OCI-LY7 (cell line): Measurements from ENCODE around the gene YWHAQ. TPM values are rescaled to one million over a fixed set of nuclear protein-coding genes. Genes with fewer than 3 reads are reported as not detected.

Experiments used
- BruUV-seq: library from RNA; stranded (reverse); fragments of 400-500 nt; replicated peaks from 2 replicates; lab custom pipeline; 2021; lab: Mats Ljungman, UMichigan
- CTCF ChIA-PET: fragments of 300-600 bp; sonication (Branson Sonifier 250); formaldehyde crosslinking; loops from one replicate; lab custom pipeline; 2022; ENCODE audit warnings: antibody characterized with exemption; ENCODE audit not compliant: unreplicated experiment; lab: Charles Lee
- POLR2A ChIA-PET: fragments of 300-600 bp; sonication (Branson Sonifier 250); formaldehyde crosslinking; loops from one replicate; lab custom pipeline; 2022; ENCODE audit warnings: antibody characterized with exemption; lab: Charles Lee
- DNase-seq: peaks from one replicate; pipeline ENCODE4 v3.0.0-alpha.2; 2015; ENCODE audit warnings: low spot score
- H2AFZ ChIP-seq: fragments of 200-600 bp; sonication (generic), shearing (Covaris generic); 2 replicates; pipeline ENCODE4 v1.6.1; 2014; ENCODE audit warnings: mild to moderate bottlenecking, antibody characterized with exemption, low read length, moderate library complexity
- H3K27ac ChIP-seq: fragments of 200-600 bp; sonication (generic); 2 replicates; pipeline ENCODE4 v1.5.1; 2014; ENCODE audit warnings: mixed run types, low read depth, mild to moderate bottlenecking, moderate library complexity, low read length, inconsistent platforms; ENCODE audit not compliant: poor library complexity, severe bottlenecking
- H3K36me3 ChIP-seq: fragments of 200-600 bp; sonication (generic); 2 replicates; pipeline ENCODE4 v1.6.1; 2014; ENCODE audit warnings: mild to moderate bottlenecking, antibody characterized with exemption, low read length, moderate library complexity, mixed read lengths; ENCODE audit not compliant: insufficient read depth
- H3K4me1 ChIP-seq: fragments of 200-600 bp; sonication (generic); 2 replicates; pipeline ENCODE4 v1.5.1; 2014; ENCODE audit warnings: mild to moderate bottlenecking, low read length; ENCODE audit not compliant: insufficient read depth, poor library complexity, severe bottlenecking
- H3K4me2 ChIP-seq: fragments of 200-600 bp; sonication (generic); 2 replicates; pipeline ENCODE4 v1.6.1; 2014; ENCODE audit warnings: mild to moderate bottlenecking, low read length
- H3K4me3 ChIP-seq: fragments of 200-600 bp; sonication (generic); 2 replicates; pipeline ENCODE4 v1.5.1; 2014; ENCODE audit warnings: mild to moderate bottlenecking, low read depth, low read length; ENCODE audit not compliant: poor library complexity, severe bottlenecking
- H3K79me2 ChIP-seq: fragments of 200-600 bp; sonication (generic); 2 replicates; pipeline ENCODE4 v1.6.1; 2016; ENCODE audit warnings: low read depth, mild to moderate bottlenecking, low read length, moderate library complexity, mixed read lengths; ENCODE audit not compliant: insufficient read depth
- H3K9me2 ChIP-seq: fragments of 200-600 bp; sonication (generic); 2 replicates; pipeline ENCODE4 v1.6.1; 2016; ENCODE audit warnings: mild to moderate bottlenecking, low read length, mixed read lengths; ENCODE audit not compliant: insufficient read depth
- H3K9me3 ChIP-seq: fragments of 200-600 bp; sonication (generic); 2 replicates; pipeline ENCODE4 v1.6.1; 2014; ENCODE audit warnings: mild to moderate bottlenecking, mixed run types, low read length, mixed read lengths
- H4K20me1 ChIP-seq: fragments of 200-600 bp; sonication (generic); 2 replicates; pipeline ENCODE4 v1.6.1; 2014; ENCODE audit warnings: mild to moderate bottlenecking, antibody characterized with exemption, low read length, moderate library complexity, mixed read lengths; ENCODE audit not compliant: insufficient read depth
- EZH2phosphoT487 ChIP-seq: fragments of 200-600 bp; sonication (generic); IDR thresholded peaks from 2 replicates; pipeline ENCODE4 v1.6.1; 2018; ENCODE audit warnings: low read depth, borderline replicate concordance, mild to moderate bottlenecking, mixed run types, antibody characterized with exemption, low read length, moderate library complexity, mixed read lengths
- intact Hi-C: fragments of 100-400 bp; cut with micrococcal nuclease; formaldehyde crosslinking; loops from one replicate; pipeline ENCODE4 v1.10.0; 2022; ENCODE audit not compliant: unreplicated experiment
- total RNA-seq, 2 experiments: library from RNA; depleted of rRNA in 1 of 2; stranded (reverse); fragments of >200 nt in 1 of 2; shearing (Covaris generic) in 1 of 2; gene quantifications; 2 replicates each; pipeline ENCODE4 v1.2.3, GENCODE V29; 2014 to 2022
- TF ChIP-seq, protein P1 (sequence below): fragments of 200-600 bp; sonication (generic); conservative IDR thresholded peaks from 2 replicates; pipeline ENCODE4 v1.5.1; 2014; ENCODE audit warnings: mild to moderate bottlenecking, antibody characterized with exemption, low read length, moderate library complexity, mixed read lengths

YWHAQ gene
- total RNA-seq, 2 experiments from 2014 or later = 181 to 252 TPM

DNA sequence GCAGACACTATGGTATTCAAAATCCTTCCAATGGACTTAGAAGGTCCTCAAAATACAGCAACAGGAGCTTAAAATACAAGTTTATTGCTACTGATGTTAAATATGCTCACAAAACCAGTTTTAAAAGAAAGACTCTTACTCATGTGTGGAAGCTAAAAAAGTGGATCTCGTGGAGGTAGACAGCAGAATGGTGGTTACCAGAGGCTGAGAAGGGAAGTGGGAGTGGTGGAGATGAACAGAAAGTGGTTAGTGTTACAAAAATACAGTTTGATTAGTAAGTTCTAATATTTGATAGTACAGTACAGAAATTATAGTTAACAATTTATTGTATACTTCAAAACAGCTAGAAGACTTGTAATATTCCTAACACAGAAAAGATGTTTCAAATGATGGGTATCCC, 87.2 kb downstream of the YWHAQ start:
- TSS peak; percentile 17 for BruUV-seq
- POLR2A ChIA-PET = interaction anchor here (0.5 to 5.6 kb wide), 3 partner anchors 11 to 94 kb away, joined by 3 to 50 read pairs (median 4); partner anchors contain the start of gene ADAM17
- no peak for TF ChIP-seq EZH2phosphoT487
- TF ChIP-seq, protein P1, sequence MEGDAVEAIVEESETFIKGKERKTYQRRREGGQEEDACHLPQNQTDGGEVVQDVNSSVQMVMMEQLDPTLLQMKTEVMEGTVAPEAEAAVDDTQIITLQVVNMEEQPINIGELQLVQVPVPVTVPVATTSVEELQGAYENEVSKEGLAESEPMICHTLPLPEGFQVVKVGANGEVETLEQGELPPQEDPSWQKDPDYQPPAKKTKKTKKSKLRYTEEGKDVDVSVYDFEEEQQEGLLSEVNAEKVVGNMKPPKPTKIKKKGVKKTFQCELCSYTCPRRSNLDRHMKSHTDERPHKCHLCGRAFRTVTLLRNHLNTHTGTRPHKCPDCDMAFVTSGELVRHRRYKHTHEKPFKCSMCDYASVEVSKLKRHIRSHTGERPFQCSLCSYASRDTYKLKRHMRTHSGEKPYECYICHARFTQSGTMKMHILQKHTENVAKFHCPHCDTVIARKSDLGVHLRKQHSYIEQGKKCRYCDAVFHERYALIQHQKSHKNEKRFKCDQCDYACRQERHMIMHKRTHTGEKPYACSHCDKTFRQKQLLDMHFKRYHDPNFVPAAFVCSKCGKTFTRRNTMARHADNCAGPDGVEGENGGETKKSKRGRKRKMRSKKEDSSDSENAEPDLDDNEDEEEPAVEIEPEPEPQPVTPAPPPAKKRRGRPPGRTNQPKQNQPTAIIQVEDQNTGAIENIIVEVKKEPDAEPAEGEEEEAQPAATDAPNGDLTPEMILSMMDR = no peak
- Histone ChIP-seq H3K27ac (peak overlapping the region; percentile 97), H3K4me3 (peak overlapping the region; percentile 50), H3K9me3 (no peaks in the 10 kb centered on the region), H3K79me2 (peaks cover 99% of the 10 kb centered on the region), H3K4me2 (peak overlapping the region; percentile 85), H3K4me1 (peaks cover 99% of the 10 kb centered on the region), H4K20me1 (no peaks in the 10 kb centered on the region), H3K36me3 (peaks cover 51% of the 10 kb centered on the region), H2AFZ (no peak overlapping the region), H3K9me2 (no peaks in the 10 kb centered on the region)
- CTCF ChIA-PET = interaction anchor here (1.5 kb wide), 1 partner anchor 64 kb away, joined by 3 read pairs; no protein-coding TSS in a partner anchor
- peak; percentile 38 for DNase-seq
- intact Hi-C loops = loop anchor here (10.0 kb wide), 1 partner anchor 959 kb away; no protein-coding TSS in a partner anchor

DNA sequence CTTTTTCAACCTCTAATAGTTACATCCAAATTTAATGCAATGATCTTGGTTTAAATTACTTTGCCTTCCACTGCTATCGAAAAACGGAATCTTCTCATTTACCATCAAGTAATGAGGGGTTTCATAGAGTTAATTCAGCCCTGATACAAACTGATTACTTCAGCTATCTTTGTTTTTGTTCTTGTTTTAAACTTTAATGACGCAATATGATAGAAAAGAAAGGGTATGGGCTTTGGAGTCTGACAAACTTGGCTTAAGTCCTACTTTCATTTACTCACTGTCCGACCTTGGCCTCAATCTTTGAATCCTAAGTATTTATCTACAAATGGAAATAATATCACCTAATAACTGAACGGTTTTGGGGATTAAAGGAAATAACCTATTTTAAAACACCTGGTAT, 91.3 kb downstream of the YWHAQ start:
- BruUV-seq = no TSS peak
- DNase-seq = no peak
- Histone ChIP-seq H3K79me2 (peaks cover 96% of the 10 kb centered on the region), H3K4me3 (peak overlapping the region; percentile 31), H3K36me3 (peaks cover 75% of the 10 kb centered on the region), H3K27ac (peak overlapping the region; percentile 97), H3K4me2 (peak overlapping the region; percentile 63), H3K9me2 (no peaks in the 10 kb centered on the region), H2AFZ (no peak overlapping the region), H4K20me1 (no peaks in the 10 kb centered on the region), H3K9me3 (no peaks in the 10 kb centered on the region), H3K4me1 (peaks cover 90% of the 10 kb centered on the region)
- intact Hi-C loops = no loop called here
- TF ChIP-seq EZH2phosphoT487 = no peak
- TF ChIP-seq, protein P1 = no peak
- CTCF ChIA-PET = no interaction called here
- POLR2A ChIA-PET = interaction anchor here (0.7 to 2.9 kb wide), 4 partner anchors 9 to 105 kb away, joined by 3 to 33 read pairs (median 4); no protein-coding TSS in a partner anchor

DNA sequence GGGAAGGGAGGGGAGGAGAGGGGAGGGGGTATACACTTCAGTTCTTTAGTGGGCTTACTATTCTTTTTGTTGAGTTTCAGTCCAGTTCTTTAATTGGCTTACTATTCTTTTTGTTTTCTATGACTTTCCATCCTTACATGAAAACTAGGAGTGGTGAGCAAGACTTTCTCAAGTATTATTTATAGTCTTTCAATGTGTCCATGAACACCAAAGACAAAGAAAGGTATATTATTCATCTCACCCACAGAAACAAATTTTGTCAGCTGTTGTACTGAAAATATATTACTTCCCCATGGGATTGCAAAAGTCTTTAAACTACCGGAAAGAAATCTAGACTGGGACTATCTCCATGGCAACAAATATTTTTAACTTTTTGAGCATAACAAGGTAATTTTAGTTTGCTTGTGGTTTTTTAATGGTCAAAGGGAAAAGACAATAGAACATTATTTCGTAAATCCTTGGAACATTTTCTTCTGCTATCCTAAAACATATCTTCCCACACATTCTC, 92.7 kb downstream of the YWHAQ start:
- POLR2A ChIA-PET = interaction anchor here (0.8 to 2.9 kb wide), 6 partner anchors 11 to 114 kb away, joined by 3 to 33 read pairs (median 3); no protein-coding TSS in a partner anchor
- Histone ChIP-seq H3K4me1 (peaks cover 75% of the 10 kb centered on the region), H3K27ac (peak overlapping the region; percentile 97), H3K9me3 (no peaks in the 10 kb centered on the region), H3K36me3 (peaks cover 86% of the 10 kb centered on the region), H2AFZ (no peak overlapping the region), H3K9me2 (no peaks in the 10 kb centered on the region), H3K4me2 (peak overlapping the region; percentile 62), H3K79me2 (peaks cover 82% of the 10 kb centered on the region), H4K20me1 (no peaks in the 10 kb centered on the region), H3K4me3 (peak overlapping the region; percentile 28)
- peak; percentile 40 for DNase-seq
- no TSS peak for BruUV-seq
- intact Hi-C loops = no loop called here
- CTCF ChIA-PET = no interaction called here
- no peak for TF ChIP-seq EZH2phosphoT487
- TF ChIP-seq, protein P1 = no peak
